22Rv1 (cell line): ENCODE data around the gene GSG1L.

ENCODE experiments used
- ZFX ChIP-seq: fragments of 450-650 bp; IDR thresholded peaks from 2 replicates; pipeline ENCODE4 v1.6.1; 2017; ENCODE audit warnings: antibody characterized with exemption, borderline replicate concordance
- TF ChIP-seq, protein P1 (sequence below): fragments of 450-650 bp; IDR thresholded peaks from 2 replicates; pipeline ENCODE4 v1.5.1; 2017; ENCODE audit warnings: mild to moderate bottlenecking

DNA sequence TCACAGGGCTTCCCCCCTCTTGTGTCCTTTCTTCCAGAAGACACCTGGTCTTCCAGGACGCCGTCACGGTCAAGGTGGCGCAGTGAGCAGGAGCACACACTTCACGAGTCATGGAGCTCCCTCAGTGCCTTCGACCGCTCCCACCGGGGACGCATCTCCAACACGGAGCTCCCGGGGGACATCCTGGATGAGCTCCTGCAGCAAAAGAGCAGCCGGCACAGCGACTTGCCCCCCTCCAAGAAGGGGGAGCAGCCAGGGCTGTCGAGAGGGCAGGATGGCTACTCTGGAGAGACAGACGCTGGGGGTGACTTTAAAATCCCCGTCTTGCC is 314.0 kb downstream of the GSG1L start:
- TF ChIP-seq, protein P1, sequence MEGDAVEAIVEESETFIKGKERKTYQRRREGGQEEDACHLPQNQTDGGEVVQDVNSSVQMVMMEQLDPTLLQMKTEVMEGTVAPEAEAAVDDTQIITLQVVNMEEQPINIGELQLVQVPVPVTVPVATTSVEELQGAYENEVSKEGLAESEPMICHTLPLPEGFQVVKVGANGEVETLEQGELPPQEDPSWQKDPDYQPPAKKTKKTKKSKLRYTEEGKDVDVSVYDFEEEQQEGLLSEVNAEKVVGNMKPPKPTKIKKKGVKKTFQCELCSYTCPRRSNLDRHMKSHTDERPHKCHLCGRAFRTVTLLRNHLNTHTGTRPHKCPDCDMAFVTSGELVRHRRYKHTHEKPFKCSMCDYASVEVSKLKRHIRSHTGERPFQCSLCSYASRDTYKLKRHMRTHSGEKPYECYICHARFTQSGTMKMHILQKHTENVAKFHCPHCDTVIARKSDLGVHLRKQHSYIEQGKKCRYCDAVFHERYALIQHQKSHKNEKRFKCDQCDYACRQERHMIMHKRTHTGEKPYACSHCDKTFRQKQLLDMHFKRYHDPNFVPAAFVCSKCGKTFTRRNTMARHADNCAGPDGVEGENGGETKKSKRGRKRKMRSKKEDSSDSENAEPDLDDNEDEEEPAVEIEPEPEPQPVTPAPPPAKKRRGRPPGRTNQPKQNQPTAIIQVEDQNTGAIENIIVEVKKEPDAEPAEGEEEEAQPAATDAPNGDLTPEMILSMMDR = no peak
- TF ChIP-seq ZFX = no peak
